ENCODE results near the gene CERS5.

- TF ChIP-seq YY1 (IDR thresholded peaks at IDR 0.05; ENCODE audit: insufficient read depth, insufficient read length) (no peak), ZNF274 (IDR thresholded peaks at IDR 0.05; ENCODE audit: low read depth, low read length) (no peak)
Observed at GRCh38 chr12:50123203-50123602, 44.0 kb downstream of the CERS5 start.

All from NT2/D1 (cell line).